Measurements from ENCODE around the gene SAG.
"Not testable (repeated sequence)": the region's sequence is repeated elsewhere in the genome, so short reads cannot be mapped to it uniquely, and the experiment has no call there.

Gene SAG

DNA sequence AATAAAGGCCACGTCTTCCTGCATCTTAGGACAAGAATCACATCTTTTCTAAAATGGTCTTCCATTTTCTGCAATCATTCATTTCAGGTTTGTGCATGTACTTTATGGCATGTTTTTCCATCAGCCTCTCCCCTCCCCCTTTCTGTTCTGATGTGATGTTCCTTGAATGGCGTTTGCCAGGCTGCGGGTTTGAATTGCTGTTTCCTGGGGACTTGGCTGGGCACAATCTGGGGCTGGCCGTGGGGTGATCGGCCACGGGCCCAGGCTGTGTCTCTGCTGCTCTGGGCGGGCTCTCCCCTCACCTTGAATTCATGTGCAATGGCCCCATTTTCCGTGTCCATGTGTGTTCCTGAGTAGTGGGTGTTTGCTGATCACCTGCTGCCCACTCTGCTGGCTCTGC is 61.8 kb downstream of the SAG start:
- ChIA-PET CTCF (no interaction called here), POLR2A (no interaction called here)
- TF ChIP-seq SUZ12 (IDR thresholded peaks at IDR 0.05) = no peak
- no peak for TF ChIP-seq FOXM1 (IDR thresholded peaks at IDR 0.05; ENCODE audit: borderline replicate concordance)
- no peak for TF ChIP-seq ARNT (IDR thresholded peaks at IDR 0.05)
- no peak for TF ChIP-seq CTBP1 (IDR thresholded peaks at IDR 0.05; ENCODE audit: borderline replicate concordance)
- DNase-seq (ENCODE audit: extremely low spot score) = no peak

DNA sequence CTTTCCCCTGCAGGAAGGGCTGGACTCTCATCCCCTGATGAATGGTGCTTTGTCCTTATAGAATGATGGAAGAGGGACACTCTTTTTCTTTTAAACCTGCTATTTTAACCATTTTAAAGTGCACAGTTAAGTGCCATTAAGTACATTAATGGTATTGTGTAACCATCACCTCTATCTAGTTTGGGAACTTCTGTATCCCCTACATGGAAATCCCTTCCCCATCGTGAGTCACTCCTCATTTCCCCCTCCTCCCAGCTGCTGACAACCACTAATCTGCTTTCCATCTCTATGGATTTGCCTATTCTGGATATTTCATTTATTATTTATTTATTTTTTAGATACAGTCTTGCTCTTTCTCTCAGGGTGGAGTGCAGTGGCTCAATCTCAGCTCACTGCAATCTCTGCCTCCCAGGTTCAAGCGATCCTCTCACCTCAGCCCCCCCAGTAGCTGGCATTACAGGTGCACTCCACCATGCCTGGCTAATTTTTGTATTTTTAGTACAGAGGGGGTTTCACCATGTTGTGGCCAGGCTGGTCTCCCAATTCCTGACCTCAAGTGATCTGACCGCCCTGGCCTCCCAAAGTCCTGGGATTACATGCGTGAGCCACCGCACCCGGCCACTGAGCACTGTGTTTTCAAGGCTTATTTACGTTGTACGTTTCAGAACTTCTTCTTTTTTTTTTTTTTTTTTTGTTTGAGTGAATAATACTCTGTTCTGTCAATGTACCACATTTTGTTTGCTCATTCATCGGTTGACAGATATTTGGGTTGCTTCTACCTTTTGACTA is 62.5 kb downstream of the SAG start:
- ChIA-PET CTCF (no interaction called here), POLR2A (no interaction called here)
- TF ChIP-seq NFRKB (IDR thresholded peaks at IDR 0.05) (no peak), HDGF (IDR thresholded peaks at IDR 0.05; ENCODE audit: borderline replicate concordance) (no peak), CTBP1 (IDR thresholded peaks at IDR 0.05; ENCODE audit: borderline replicate concordance) (no peak), SUZ12 (IDR thresholded peaks at IDR 0.05) (no peak), PKNOX1 (IDR thresholded peaks at IDR 0.05) (no peak), LEF1 (IDR thresholded peaks at IDR 0.05; ENCODE audit: borderline replicate concordance) (no peak), L3MBTL2 (conservative IDR thresholded peaks at IDR 0.05) (no peak), ELF4 (IDR thresholded peaks at IDR 0.05) (no peak), BHLHE40 (IDR thresholded peaks at IDR 0.05; ENCODE audit: borderline replicate concordance) (no peak), SP1 (IDR thresholded peaks at IDR 0.05) (no peak), FOXM1 (IDR thresholded peaks at IDR 0.05; ENCODE audit: borderline replicate concordance) (no peak), FOXK2 (IDR thresholded peaks at IDR 0.05) (no peak), TARDBP (IDR thresholded peaks at IDR 0.05) (no peak)
- DNase-seq (ENCODE audit: extremely low spot score) = no peak

DNA sequence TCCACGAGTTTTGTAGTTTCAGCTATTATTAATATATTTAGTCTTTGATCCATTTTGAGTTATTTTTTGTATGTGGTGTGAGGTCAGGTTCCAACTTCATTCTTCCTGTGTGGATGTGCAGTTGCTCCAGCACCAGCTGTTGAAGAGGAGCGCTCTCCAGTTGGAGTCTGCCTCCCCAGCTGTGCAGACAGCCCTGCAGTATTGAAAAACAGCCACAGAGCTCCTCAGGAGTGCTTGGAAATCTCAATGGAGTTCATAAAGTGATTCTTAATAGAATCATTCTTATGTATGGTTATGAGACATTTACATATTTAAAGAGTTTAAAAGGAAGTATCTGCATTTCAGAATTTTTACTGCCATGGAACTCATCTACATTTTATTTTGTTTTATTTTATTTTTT is 64.0 kb downstream of the SAG start:
- POLR2A ChIA-PET = no interaction called here
- DNase-seq (ENCODE audit: extremely low spot score) = no peak
- TF ChIP-seq ZNF384 (IDR thresholded peaks at IDR 0.05) (no peak), BHLHE40 (IDR thresholded peaks at IDR 0.05; ENCODE audit: borderline replicate concordance) (no peak), NFRKB (IDR thresholded peaks at IDR 0.05) (no peak), FOXA1 (IDR thresholded peaks at IDR 0.05) (no peak), ELF4 (IDR thresholded peaks at IDR 0.05) (no peak), LEF1 (IDR thresholded peaks at IDR 0.05; ENCODE audit: borderline replicate concordance) (no peak), FOXM1 (IDR thresholded peaks at IDR 0.05; ENCODE audit: borderline replicate concordance) (no peak), L3MBTL2 (conservative IDR thresholded peaks at IDR 0.05) (no peak), FOXK2 (IDR thresholded peaks at IDR 0.05) (no peak), CTBP1 (IDR thresholded peaks at IDR 0.05; ENCODE audit: borderline replicate concordance) (no peak), PKNOX1 (IDR thresholded peaks at IDR 0.05) (no peak), TARDBP (IDR thresholded peaks at IDR 0.05) (no peak), HDGF (IDR thresholded peaks at IDR 0.05; ENCODE audit: borderline replicate concordance) (no peak), SUZ12 (IDR thresholded peaks at IDR 0.05) (no peak), SP1 (IDR thresholded peaks at IDR 0.05) (no peak), ARNT (IDR thresholded peaks at IDR 0.05) (no peak)
- CTCF ChIA-PET = interaction anchor here (0.5 kb wide), 1 partner anchor 68 kb away, joined by 3 read pairs; no protein-coding TSS in a partner anchor

DNA sequence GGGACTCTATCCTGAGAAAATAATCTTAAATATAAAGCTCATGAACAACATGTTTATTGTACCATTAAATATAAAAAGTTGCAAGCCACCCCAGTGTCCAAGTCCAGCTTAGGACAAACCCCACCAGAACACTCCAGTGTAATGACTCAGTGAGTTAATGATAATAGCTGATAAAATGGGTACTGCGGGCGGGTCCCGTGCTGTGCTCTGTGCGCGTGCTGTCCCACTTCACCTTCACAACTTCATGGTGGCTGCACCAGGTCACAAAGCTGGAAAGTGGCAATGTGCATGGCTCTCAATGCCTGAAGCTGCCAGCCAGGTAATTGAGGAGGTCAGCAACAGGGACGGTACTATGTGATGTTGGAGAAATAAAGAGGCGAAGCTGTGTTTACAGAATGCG is 65.2 kb downstream of the SAG start:
- POLR2A ChIA-PET = no interaction called here
- DNase-seq (ENCODE audit: extremely low spot score) = no peak
- TF ChIP-seq CTBP1 (IDR thresholded peaks at IDR 0.05; ENCODE audit: borderline replicate concordance) = no peak
- no peak for TF ChIP-seq FOXA1 (IDR thresholded peaks at IDR 0.05)
- CTCF ChIA-PET = interaction anchor here (1.1 kb wide), 1 partner anchor 12 kb away, joined by 3 read pairs; no protein-coding TSS in a partner anchor

- ChIA-PET CTCF (interaction anchor here (1.1 kb wide), 1 partner anchor 13 kb away, joined by 3 read pairs; no protein-coding TSS in a partner anchor), POLR2A (no interaction called here)
- no peak for TF ChIP-seq SUZ12 (IDR thresholded peaks at IDR 0.05)
- no peak for DNase-seq (ENCODE audit: extremely low spot score)
Observed at GRCh38 chr2:233373316-233373715, 65.7 kb downstream of the SAG start.

DNA sequence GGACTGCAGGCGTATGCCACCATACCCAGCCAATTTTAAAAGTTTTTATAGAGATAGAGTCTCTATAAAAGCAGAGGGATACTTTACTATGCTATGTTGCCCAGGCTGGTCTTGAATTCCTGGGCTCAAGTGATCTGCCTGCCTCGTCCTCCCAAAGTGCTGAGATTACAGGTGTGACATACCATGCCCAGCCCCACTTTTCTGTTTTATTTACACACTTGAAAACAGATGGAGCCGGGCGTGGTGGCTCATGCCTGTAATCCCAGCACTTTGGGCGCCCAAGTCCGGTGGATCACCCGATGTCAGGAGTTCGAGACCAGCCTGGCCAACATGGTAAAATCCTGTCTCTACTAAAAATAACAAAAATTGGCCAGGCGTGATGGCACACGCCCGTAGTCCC is 67.2 kb downstream of the SAG start:
- DNase-seq (ENCODE audit: extremely low spot score); POLR2A ChIA-PET; CTCF ChIA-PET: not testable (repeated sequence)

- ChIA-PET POLR2A (no interaction called here), CTCF (no interaction called here)
- no peak for DNase-seq (ENCODE audit: extremely low spot score)
- TF ChIP-seq CTBP1 (IDR thresholded peaks at IDR 0.05; ENCODE audit: borderline replicate concordance) (no peak), ARNT (IDR thresholded peaks at IDR 0.05) (no peak), SP1 (IDR thresholded peaks at IDR 0.05) (no peak), LEF1 (IDR thresholded peaks at IDR 0.05; ENCODE audit: borderline replicate concordance) (no peak), FOXK2 (IDR thresholded peaks at IDR 0.05) (no peak), BHLHE40 (IDR thresholded peaks at IDR 0.05; ENCODE audit: borderline replicate concordance) (no peak), L3MBTL2 (conservative IDR thresholded peaks at IDR 0.05) (no peak), SUZ12 (IDR thresholded peaks at IDR 0.05) (no peak), NFRKB (IDR thresholded peaks at IDR 0.05) (no peak), FOXA1 (IDR thresholded peaks at IDR 0.05) (no peak), HDGF (IDR thresholded peaks at IDR 0.05; ENCODE audit: borderline replicate concordance) (no peak)
Observed at GRCh38 chr2:233375490-233376314, 68.1 kb downstream of the SAG start.
